Activated CD4-positive, alpha-beta T cell treated with anti-CD3 and anti-CD28 coated beads, Interleukin-2, amount 50 U/mL, for 48 hours (primary cell): ENCODE measurements around the gene MRPL22.
"Not testable (repeated sequence)": the region's sequence is repeated elsewhere in the genome, so short reads cannot be mapped to it uniquely, and the experiment has no call there.

ENCODE experiments used
- DNase-seq, 2 experiments: peaks; one replicate each; pipeline ENCODE4 v3.0.0-alpha.2; 2020

Gene MRPL22

GRCh38 chr5:154943527-154943926 lies 2.7 kb downstream of the MRPL22 start:
- no peak for DNase-seq

- no peak for DNase-seq
Measured at GRCh38 chr5:154944716-154945115, 3.8 kb downstream of the MRPL22 start.

- DNase-seq: no peak
Measured at GRCh38 chr5:154945695-154946301, 4.9 kb downstream of the MRPL22 start.

- DNase-seq: no peak
Measured at GRCh38 chr5:154947778-154948177, 6.9 kb downstream of the MRPL22 start.

- DNase-seq: no peak
Measured at GRCh38 chr5:154948313-154948712, 7.4 kb downstream of the MRPL22 start.

- DNase-seq: no peak
Measured at GRCh38 chr5:154949781-154950180, 8.9 kb downstream of the MRPL22 start.

GRCh38 chr5:154956712-154957111 lies 15.8 kb downstream of the MRPL22 start:
- DNase-seq: no peak

GRCh38 chr5:154962494-154962893 lies 21.6 kb downstream of the MRPL22 start:
- DNase-seq: no peak

- DNase-seq: no peak
Measured at GRCh38 chr5:154966081-154966841, 25.4 kb downstream of the MRPL22 start.

GRCh38 chr5:154966874-154967273 lies 26.0 kb downstream of the MRPL22 start:
- no peak for DNase-seq

GRCh38 chr5:154967421-154968024 lies 26.6 kb downstream of the MRPL22 start:
- no peak for DNase-seq

- DNase-seq: no peak
Measured at GRCh38 chr5:154968953-154969352, 28.1 kb downstream of the MRPL22 start.

GRCh38 chr5:154970759-154971158 lies 29.9 kb downstream of the MRPL22 start:
- no peak for DNase-seq

- DNase-seq: no peak
Measured at GRCh38 chr5:154971501-154971900, 30.6 kb downstream of the MRPL22 start.

GRCh38 chr5:154972476-154973080 lies 31.7 kb downstream of the MRPL22 start:
- no peak for DNase-seq

GRCh38 chr5:154976082-154976481 lies 35.2 kb downstream of the MRPL22 start:
- DNase-seq: not testable (repeated sequence)

- no peak for DNase-seq
Measured at GRCh38 chr5:154977409-154977808, 36.5 kb downstream of the MRPL22 start.

- not testable (repeated sequence) for DNase-seq
Measured at GRCh38 chr5:154978294-154978693, 37.4 kb downstream of the MRPL22 start.

- DNase-seq: no peak
Measured at GRCh38 chr5:154984946-154985516, 44.2 kb downstream of the MRPL22 start.

- no peak for DNase-seq
Measured at GRCh38 chr5:154986151-154986550, 45.3 kb downstream of the MRPL22 start.

GRCh38 chr5:154989626-154990025 lies 48.8 kb downstream of the MRPL22 start:
- no peak for DNase-seq

GRCh38 chr5:154993461-154993860 lies 52.6 kb downstream of the MRPL22 start:
- no peak for DNase-seq

GRCh38 chr5:154995679-154996078 lies 54.8 kb downstream of the MRPL22 start:
- DNase-seq: no peak
